K562 (cell line): Measurements from ENCODE around the gene VWA1. TPM values are rescaled to one million over a fixed set of nuclear protein-coding genes. Genes with fewer than 3 reads are reported as not detected.

ENCODE experiments used
- ATAC-seq: fragments of 200-7000 bp; cut with Tn5 transposase; 3 replicates; pipeline ENCODE4 v1.9.1; 2020; ENCODE audit warnings: moderate library complexity
- BruUV-seq: library from RNA; stranded (reverse); fragments of 400-500 nt; replicated peaks from 2 replicates; lab custom pipeline; 2021; lab: Mats Ljungman, UMichigan
- CTCF ChIA-PET: fragments of 300-600 bp; formaldehyde crosslinking; extraction: SDS; loops from one replicate; lab custom pipeline; 2021; ENCODE audit warnings: low intra/inter-chr PET ratio; lab: Yijun Ruan, JAX
- POLR2A ChIA-PET: fragments of 300-600, 350-650 bp; sonication (Branson Sonifier 250); formaldehyde crosslinking; extraction: SDS; loops from one replicate; lab custom pipeline; 2021; ENCODE audit warnings: antibody characterized with exemption, inconsistent platforms; lab: Yijun Ruan, JAX
- DNase-seq, 4 experiments: peaks; one replicate each; pipeline versions ENCODE4 v3.0.0 to v3.0.0-alpha.2; 2011 to 2018; ENCODE audit warnings: low spot score in 3 of 4, mixed read lengths in 3 of 4; ENCODE audit errors: extremely low read depth in 1 of 4
- FAIRE-seq: peaks from 2 replicates; lab custom pipeline; 2011; peaks lifted over from hg19 to GRCh38; lab: Jason Lieb, UNC
- H2AFZ ChIP-seq: 2 replicates; pipeline ENCODE4 v1.6.0; 2011; ENCODE audit warnings: low read depth, low read length, control low read depth, inconsistent platforms
- H3K27ac ChIP-seq: fragments of 200-600 bp; 3 replicates; pipeline ENCODE4 v1.8.0; 2011; ENCODE audit warnings: low read depth, mild to moderate bottlenecking, control low read depth, inconsistent platforms, low read length, moderate library complexity, mixed read lengths; ENCODE audit errors: extremely low read depth
- H3K27me3 ChIP-seq, 2 experiments: fragments of 300-600 bp in 1 of 2; 2 replicates in 1 of 2; 3 replicates in 1 of 2; pipeline versions ENCODE4 v1.6.0 to v1.8.0; 2011; ENCODE audit warnings: inconsistent platforms in 2 of 2, low read length in 2 of 2, mild to moderate bottlenecking in 1 of 2, mixed read lengths in 1 of 2, moderate library complexity in 1 of 2; ENCODE audit not compliant: control insufficient read depth in 2 of 2, insufficient read depth in 2 of 2
- H3K36me3 ChIP-seq: fragments of 300-600 bp; 3 replicates; pipeline ENCODE4 v1.8.0; 2011; ENCODE audit warnings: mild to moderate bottlenecking, low read length, inconsistent platforms; ENCODE audit not compliant: control insufficient read depth, insufficient read depth
- H3K4me1 ChIP-seq, 2 experiments: fragments of 200-600 bp in 1 of 2; replicated peaks in 1 of 2; 2 replicates in 1 of 2; 3 replicates in 1 of 2; pipeline versions ENCODE4 v1.5.1 to v1.8.0; 2011; ENCODE audit warnings: inconsistent platforms in 2 of 2, low read length in 2 of 2, mild to moderate bottlenecking in 1 of 2, mixed read lengths in 1 of 2, moderate library complexity in 1 of 2; ENCODE audit not compliant: control insufficient read depth in 2 of 2, insufficient read depth in 2 of 2
- H3K4me2 ChIP-seq: 2 replicates; pipeline ENCODE4 v1.6.1; 2011; ENCODE audit warnings: low read length, control low read depth, inconsistent platforms, mixed read lengths; ENCODE audit not compliant: insufficient read depth
- H3K4me3 ChIP-seq: fragments of 200-600 bp; sonication (generic), shearing (Covaris generic); 2 replicates; pipeline ENCODE4 v1.5.1; 2016; ENCODE audit warnings: control low read depth, inconsistent platforms
- H3K79me2 ChIP-seq: fragments of 200-600 bp; 3 replicates; pipeline ENCODE4 v1.8.0; 2011; ENCODE audit warnings: low read length, inconsistent platforms; ENCODE audit not compliant: control insufficient read depth, insufficient read depth
- H3K9ac ChIP-seq, 2 experiments: 2 replicates each; pipeline versions ENCODE4 v1.6.0 to v1.6.1; 2011; ENCODE audit warnings: low read depth in 2 of 2, low read length in 2 of 2, control low read depth in 1 of 2, inconsistent platforms in 1 of 2, mild to moderate bottlenecking in 1 of 2, mixed read lengths in 1 of 2; ENCODE audit not compliant: insufficient read depth in 1 of 2
- H3K9me1 ChIP-seq: one replicate; pipeline ENCODE4 v1.6.0; 2011; ENCODE audit warnings: inconsistent platforms, mild to moderate bottlenecking, low read length, moderate library complexity; ENCODE audit not compliant: control insufficient read depth, insufficient read depth
- H3K9me3 ChIP-seq: replicated peaks from 2 replicates; pipeline ENCODE4 v1.5.1; 2011; ENCODE audit warnings: low read depth, low read length, inconsistent platforms; ENCODE audit not compliant: control insufficient read depth, insufficient read depth
- H4K20me1 ChIP-seq: replicated peaks from 2 replicates; pipeline ENCODE4 v1.6.1; 2011; ENCODE audit warnings: low read length, inconsistent platforms, mixed read lengths; ENCODE audit not compliant: control insufficient read depth, insufficient read depth
- BHLHE40 ChIP-seq: IDR thresholded peaks from 2 replicates; pipeline ENCODE4 v1.6.1; 2011; ENCODE audit warnings: low read length, improper control_type of control experiment
- C11orf30 ChIP-seq: fragments of 450-650 bp; IDR thresholded peaks from 2 replicates; pipeline ENCODE4 v1.6.1; 2016; ENCODE audit warnings: low read depth, mild to moderate bottlenecking
- ELF1 ChIP-seq: fragments of 200-800 bp; sonication (Bioruptor generic); IDR thresholded peaks from 2 replicates; pipeline ENCODE4 v1.6.1; 2016; ENCODE audit warnings: missing genetic modification characterization, missing compliant biosample characterization
- KAT2B ChIP-seq: IDR thresholded peaks from one replicate; pipeline ENCODE4 v1.6.1; 2012; ENCODE audit warnings: low read depth, mild to moderate bottlenecking, control low read depth, inconsistent platforms, low read length, moderate library complexity
- POLR3A ChIP-seq: IDR thresholded peaks from 2 replicates; pipeline ENCODE4 v1.6.1; 2011; ENCODE audit warnings: borderline replicate concordance, mild to moderate bottlenecking, moderate library complexity; ENCODE audit not compliant: insufficient read length, insufficient read depth; ENCODE audit errors: extremely low read depth
- TAF7 ChIP-seq: fragments of 450-650 bp; IDR thresholded peaks from 2 replicates; pipeline ENCODE4 v1.6.1; 2016; ENCODE audit warnings: missing genetic modification characterization, missing compliant biosample characterization
- WGBS: fragments of 100-300 bp; shearing (Covaris generic); methylation state at CpG from one replicate; pipeline ENCODE4 v1.1.6; 2016; ENCODE audit warnings: low coverage, mixed read lengths; ENCODE audit not compliant: insufficient coverage; ENCODE audit errors: missing lambda C conversion rate; 5-methylcytosine and 5-hydroxymethylcytosine counted together
- in situ Hi-C: fragments of 300-500 bp; cut with MboI; formaldehyde crosslinking; loops from 4 replicates; pipeline ENCODE4 v1.15.0; 2018; ENCODE audit warnings: inconsistent platforms, mixed read lengths
- intact Hi-C: fragments of 100-400 bp; cut with micrococcal nuclease; formaldehyde crosslinking; loops from 2 replicates; pipeline ENCODE4 v1.14.2; 2022
- polyA plus RNA-seq, 8 experiments: library from polyadenylated mRNA; depleted of rRNA in 4 of 8; stranded (reverse) in 5 of 8; unstranded in 3 of 8; fragments of >200 nt; fragmentation: Nextera tagmentation in 2 of 8; fragmentation: Illumina TruSeq in 1 of 8; extraction: Ambion mirVana in 2 of 8; extraction: Trizol in 1 of 8; gene quantifications; 2 replicates each; pipeline versions ENCODE4 v1.2.1 to v1.2.3, GENCODE V29; 2011 to 2014; ENCODE audit warnings: inconsistent platforms in 1 of 8, missing spikeins in 1 of 8
- total RNA-seq, 7 experiments: library from RNA; depleted of rRNA in 6 of 7; stranded (reverse); fragments of >200 nt in 6 of 7; fragmentation: Illumina TruSeq in 2 of 7; extraction: Trizol in 2 of 7; gene quantifications; 2 replicates each; pipeline versions ENCODE4 v1.2.1 to v1.2.3, GENCODE V29; 2011 to 2021; ENCODE audit warnings: low replicate concordance in 1 of 7

VWA1 gene
- total and polyA plus RNA-seq, 9 of the 15 experiments (the other 6 are each of a cell fraction or from before 2014, with no cell fraction given), result 0.01 to 6.4 (median 0.85) TPM

DNA sequence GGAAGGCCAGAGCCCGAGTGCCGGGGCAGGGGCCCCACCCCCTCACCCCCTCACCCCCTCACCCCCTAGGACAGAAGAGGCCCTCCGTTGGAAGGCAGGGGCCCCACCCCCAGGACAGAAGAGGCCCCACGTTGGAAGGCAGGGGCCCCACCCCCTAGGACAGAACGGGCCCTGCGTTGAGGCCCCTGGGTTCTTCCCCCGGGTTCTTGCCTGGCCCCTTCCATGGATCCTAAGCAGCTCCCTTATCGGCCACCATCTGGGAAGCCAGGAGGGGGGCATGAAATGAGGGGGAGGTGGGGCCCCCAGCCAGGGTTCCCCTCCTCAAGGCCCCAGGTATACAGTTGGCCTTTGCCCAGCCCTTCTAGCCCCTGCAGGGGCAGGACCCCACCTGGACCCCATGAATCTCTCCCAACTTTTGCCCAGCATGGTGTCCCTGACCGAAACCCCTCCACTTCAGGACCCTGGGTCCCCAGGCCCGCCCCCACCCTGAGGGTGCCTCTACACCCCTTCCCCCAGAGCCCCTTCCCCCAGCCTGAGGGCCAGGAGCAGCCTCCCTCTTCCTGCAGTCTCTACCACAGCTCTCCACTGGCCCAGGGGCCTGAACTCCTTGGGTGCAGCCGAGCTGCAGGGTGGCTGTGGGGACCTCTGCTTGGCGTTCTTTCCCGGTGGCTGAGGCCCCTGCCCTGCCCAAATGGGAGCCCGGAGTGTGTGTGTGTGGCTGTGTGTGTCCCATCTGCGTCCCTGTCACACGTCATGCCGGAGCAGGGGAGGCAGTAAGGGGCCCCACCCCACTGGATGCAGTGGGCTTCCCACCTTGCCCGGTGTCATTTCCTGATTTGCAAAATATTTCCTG, 4.3 kb upstream of the VWA1 start:
- no TSS peak for BruUV-seq
- H3K4me2 ChIP-seq, result no peak overlapping the region
- ChIA-PET POLR2A (interaction anchor here (0.7 kb wide), 1 partner anchor 55 kb away, joined by 4 read pairs; no protein-coding TSS in a partner anchor), CTCF (no interaction called here)
- H3K9me1 ChIP-seq, result no peaks in the 10 kb centered on the region
- peak overlapping the region in 1 of 2 experiments; percentile 90; a peak in 2 of 4 replicates for H3K9ac ChIP-seq
- H3K27me3 ChIP-seq, result no peaks in the 10 kb centered on the region
- no peaks in the 10 kb centered on the region; the same call in 2 of the 3 replicates for H3K79me2 ChIP-seq
- in situ Hi-C loops, result no loop called here
- H3K27ac ChIP-seq, result no peak overlapping the region
- 58% methylated on average over 13 of the region's 18 CpGs for WGBS
- no peaks in the 10 kb centered on the region for H4K20me1 ChIP-seq
- H3K4me1 ChIP-seq, result peaks cover 45 to 83% of the 10 kb centered on the region in 2 experiments
- H3K9me3 ChIP-seq, result no peaks in the 10 kb centered on the region
- intact Hi-C loops, result no loop called here
- no peak for ATAC-seq
- TF ChIP-seq KAT2B (no peak), TAF7 (tag) (no peak), ELF1 (no peak), C11orf30 (no peak), POLR3A (no peak), BHLHE40 (no peak)
- H2AFZ ChIP-seq, result no peak overlapping the region
- no peak overlapping the region for H3K4me3 ChIP-seq
- FAIRE-seq, result no peak
- peak in 2 of 4 experiments; percentile 60 to 70 for DNase-seq
- no peaks in the 10 kb centered on the region for H3K36me3 ChIP-seq
